HepG2 (cell line): ENCODE measurements around the gene SEPTIN12.

Source experiments
- JDP2 ChIP-seq: sonication (generic); formaldehyde crosslinking; IDR thresholded peaks from 2 replicates; pipeline ENCODE4 v1.8.1; 2022; ENCODE audit warnings: missing genetic modification reagents, borderline replicate concordance
- PHF8 ChIP-seq: sonication (generic); formaldehyde crosslinking; IDR thresholded peaks from 2 replicates; pipeline ENCODE4 v1.5.0; 2020; ENCODE audit warnings: missing genetic modification reagents
- SKI ChIP-seq: fragments of 450-650 bp; IDR thresholded peaks from one replicate; pipeline ENCODE4 v1.6.1; 2018; ENCODE audit warnings: mild to moderate bottlenecking; ENCODE audit not compliant: partially characterized antibody
- ZFX ChIP-seq: sonication (generic); formaldehyde crosslinking; IDR thresholded peaks from 2 replicates; pipeline ENCODE4 v1.4.0; 2020; ENCODE audit warnings: mild to moderate bottlenecking, low read depth, missing genetic modification reagents, moderate library complexity
- ZNF264 ChIP-seq: sonication (generic); formaldehyde crosslinking; IDR thresholded peaks from 2 replicates; pipeline ENCODE4 v1.4.0; 2020; ENCODE audit warnings: missing genetic modification reagents
- ZNF350 ChIP-seq: sonication (generic); formaldehyde crosslinking; IDR thresholded peaks from 2 replicates; pipeline ENCODE4 v1.4.0; 2020; ENCODE audit warnings: mild to moderate bottlenecking, low read depth, missing genetic modification reagents, borderline replicate concordance
- TF ChIP-seq, protein P1 (sequence below): sonication (generic); formaldehyde crosslinking; IDR thresholded peaks from 2 replicates; pipeline ENCODE4 v1.5.0; 2020; ENCODE audit warnings: mild to moderate bottlenecking, missing genetic modification reagents, moderate library complexity
- TF ChIP-seq, protein P2 (sequence below): sonication (generic); formaldehyde crosslinking; IDR thresholded peaks from 2 replicates; pipeline ENCODE4 v1.8.1; 2023; ENCODE audit warnings: missing genetic modification reagents, mild to moderate bottlenecking, borderline replicate concordance
- TF ChIP-seq, protein P3 (sequence below): sonication (generic); formaldehyde crosslinking; IDR thresholded peaks from 2 replicates; pipeline ENCODE4 v1.8.1; 2023; ENCODE audit warnings: mild to moderate bottlenecking, missing genetic modification reagents, borderline replicate concordance

DNA sequence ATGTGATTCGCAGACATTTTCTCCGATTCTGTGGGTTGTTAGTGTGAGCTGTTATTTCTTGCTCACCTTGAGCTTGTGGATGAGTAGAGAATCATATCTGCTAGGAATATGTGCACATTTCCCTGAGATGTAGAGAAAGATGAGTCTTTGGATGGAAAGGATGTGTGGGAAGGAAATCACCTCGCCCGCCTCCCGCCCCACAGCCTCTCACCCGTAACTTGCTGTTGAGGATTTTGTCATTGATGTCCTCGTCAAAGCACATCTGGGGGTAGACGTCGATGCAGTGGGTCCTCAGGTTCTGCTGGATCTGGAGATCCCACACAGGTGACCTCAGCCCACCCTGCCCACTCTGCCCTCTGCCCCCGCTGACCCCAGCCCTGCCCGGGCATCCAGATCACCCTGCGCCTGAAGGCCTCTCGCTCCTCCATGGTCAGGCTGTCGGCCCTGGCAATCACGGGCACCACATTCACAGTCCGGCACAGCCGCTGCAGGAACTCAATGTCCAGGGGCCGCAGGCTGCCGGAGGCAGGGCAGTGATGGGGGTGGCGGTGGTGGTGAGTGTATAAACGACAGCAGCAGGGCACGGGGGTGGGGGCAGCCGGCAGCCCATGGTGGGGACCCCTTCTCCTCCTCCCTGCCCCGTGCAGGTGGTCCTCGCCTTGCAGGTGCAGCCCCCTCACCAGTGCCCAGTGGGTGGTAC, 4.7 kb downstream of the SEPTIN12 start:
- no peak for TF ChIP-seq SKI
- TF ChIP-seq PHF8: no peak
- TF ChIP-seq, protein P1, sequence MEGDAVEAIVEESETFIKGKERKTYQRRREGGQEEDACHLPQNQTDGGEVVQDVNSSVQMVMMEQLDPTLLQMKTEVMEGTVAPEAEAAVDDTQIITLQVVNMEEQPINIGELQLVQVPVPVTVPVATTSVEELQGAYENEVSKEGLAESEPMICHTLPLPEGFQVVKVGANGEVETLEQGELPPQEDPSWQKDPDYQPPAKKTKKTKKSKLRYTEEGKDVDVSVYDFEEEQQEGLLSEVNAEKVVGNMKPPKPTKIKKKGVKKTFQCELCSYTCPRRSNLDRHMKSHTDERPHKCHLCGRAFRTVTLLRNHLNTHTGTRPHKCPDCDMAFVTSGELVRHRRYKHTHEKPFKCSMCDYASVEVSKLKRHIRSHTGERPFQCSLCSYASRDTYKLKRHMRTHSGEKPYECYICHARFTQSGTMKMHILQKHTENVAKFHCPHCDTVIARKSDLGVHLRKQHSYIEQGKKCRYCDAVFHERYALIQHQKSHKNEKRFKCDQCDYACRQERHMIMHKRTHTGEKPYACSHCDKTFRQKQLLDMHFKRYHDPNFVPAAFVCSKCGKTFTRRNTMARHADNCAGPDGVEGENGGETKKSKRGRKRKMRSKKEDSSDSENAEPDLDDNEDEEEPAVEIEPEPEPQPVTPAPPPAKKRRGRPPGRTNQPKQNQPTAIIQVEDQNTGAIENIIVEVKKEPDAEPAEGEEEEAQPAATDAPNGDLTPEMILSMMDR (CRISPR knock-in tag): no peak
- no peak for TF ChIP-seq ZNF264 (CRISPR knock-in tag)
- TF ChIP-seq JDP2 (CRISPR knock-in tag): no peak
- TF ChIP-seq ZFX (CRISPR knock-in tag): no peak
- no peak for TF ChIP-seq ZNF350 (CRISPR knock-in tag)
- TF ChIP-seq, protein P2, sequence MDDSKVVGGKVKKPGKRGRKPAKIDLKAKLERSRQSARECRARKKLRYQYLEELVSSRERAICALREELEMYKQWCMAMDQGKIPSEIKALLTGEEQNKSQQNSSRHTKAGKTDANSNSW (CRISPR knock-in tag): no peak
- TF ChIP-seq, protein P3, sequence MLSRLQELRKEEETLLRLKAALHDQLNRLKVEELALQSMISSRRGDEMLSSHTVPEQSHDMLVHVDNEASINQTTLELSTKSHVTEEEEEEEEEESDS: no peak
